Measurements from ENCODE around the gene MRGPRX3. TPM values are rescaled to one million over a fixed set of nuclear protein-coding genes. Genes with fewer than 3 reads are reported as not detected.

MRGPRX3 gene
- total and polyA plus RNA-seq, 2 donors (not counting 3 experiments of a cell fraction or from before 2014, with no cell fraction given): not detected

- Histone ChIP-seq H3K9me1 (replicated peaks; ENCODE audit: control insufficient read depth, extremely low read depth, insufficient read depth, low read length) (no peaks in the 10 kb centered on the region), H3K4me2 (ENCODE audit: insufficient read depth, low read length) (no peak overlapping the region), H4K20me1 (replicated peaks; ENCODE audit: control insufficient read depth, extremely low read depth, insufficient read depth, low read length) (no peaks in the 10 kb centered on the region), H3K36me3 (ENCODE audit: control insufficient read depth in 2 of 2, extremely low read depth in 1 of 2, insufficient read depth in 2 of 2, low read length in 2 of 2) (no peaks in the 10 kb centered on the region), H3K9ac (replicated peaks; ENCODE audit: extremely low read depth, insufficient read depth, low read length) (no peak overlapping the region), H3K4me3 (replicated peaks in 1 of 3; ENCODE audit: insufficient read depth in 1 of 3, low read depth in 1 of 3, low read length in 3 of 3) (no peak overlapping the region), H3K27me3 (ENCODE audit: control insufficient read depth in 2 of 2, insufficient read depth in 2 of 2, low read length in 2 of 2) (peaks cover 3% of the 10 kb centered on the region in 2 experiments), H2AFZ (ENCODE audit: low read depth, low read length) (no peak overlapping the region), H3K4me1 (ENCODE audit: control insufficient read depth, extremely low read depth, insufficient read depth, low read length) (no peaks in the 10 kb centered on the region), H3K9me3 (replicated peaks; ENCODE audit: control insufficient read depth, insufficient read depth, low read length) (no peaks in the 10 kb centered on the region), H3K27ac (ENCODE audit: insufficient read depth, low read depth, low read length) (no peak overlapping the region), H3K79me2 (ENCODE audit: control insufficient read depth, insufficient read depth, low read length) (no peaks in the 10 kb centered on the region)
- FAIRE-seq (no peak), DNase-seq (ENCODE audit: low read depth, low spot score) (no peak)
- no peak for TF ChIP-seq CTCF (IDR thresholded peaks at IDR 0.05; ENCODE audit: extremely low read depth in 1 of 2, insufficient read depth in 1 of 2, low read depth in 1 of 2, low read length in 2 of 2)
- TF ChIP-seq GATA2 (IDR thresholded peaks at IDR 0.05; ENCODE audit: insufficient read depth, insufficient read length, low read depth, low read length): no peak
- no peak for TF ChIP-seq POLR2AphosphoS5 (IDR thresholded peaks at IDR 0.05; ENCODE audit: insufficient read depth, low read depth, low read length)
- TF ChIP-seq JUN (IDR thresholded peaks at IDR 0.05; ENCODE audit: borderline replicate concordance, insufficient read depth, insufficient read length, low read depth): no peak
- no peak for TF ChIP-seq POLR2A (IDR thresholded peaks at IDR 0.05; ENCODE audit: low read depth, low read length)
- no peak for TF ChIP-seq EZH2 (IDR thresholded peaks at IDR 0.05; ENCODE audit: borderline replicate concordance, low read depth, low read length, severe bottlenecking)
- no peak for TF ChIP-seq MYC (IDR thresholded peaks at IDR 0.05; ENCODE audit: low read depth, low read length)
- no TSS peak for BruUV-seq (replicated peaks)
- dilution Hi-C loops (cut with MboI; ENCODE audit: extremely low pct_ligation_motif_present, low sequenced_read_pairs): no loop called here
- ChIA-PET POLR2A (no interaction called here), CTCF (no interaction called here)
- intact Hi-C loops (cut with micrococcal nuclease): no loop called here
Observed at GRCh38 chr11:18173225-18173866, 41.0 kb downstream of the MRGPRX3 start.

Small RNAs within 50 kb of the gene (small RNA-seq; reads per million reads assigned to genes)
- gene HIGD1AP5 (ENCODE audit: insufficient read depth, insufficient read length, low read depth, low replicate concordance): not detected

Other genes with a start within 250 kb of the MRGPRX3 start
- gene SERGEF, start 119.5 kb upstream of the MRGPRX3 start, total RNA-seq: 12.3 and 16.7 TPM in 2 replicates
- gene SERGEF, start 119.5 kb upstream of the MRGPRX3 start, polyA plus RNA-seq: 8.7 and 9.2 TPM in 2 replicates
- 0.07 and 0.42 TPM in 2 replicates for gene TPH1, start 86.3 kb upstream of the MRGPRX3 start, total RNA-seq
- gene TPH1, start 86.3 kb upstream of the MRGPRX3 start, polyA plus RNA-seq: 0.05 and 0.07 TPM in 2 replicates
- 22.1 and 24.2 TPM in 2 replicates for gene SAAL1, start 26.5 kb upstream of the MRGPRX3 start, total RNA-seq
- gene SAAL1, start 26.5 kb upstream of the MRGPRX3 start, polyA plus RNA-seq: 8.0 and 9.5 TPM in 2 replicates
- gene MRGPRX4, start 40.3 kb downstream of the MRGPRX3 start, total RNA-seq: not detected in 2 replicates
- gene MRGPRX4, start 40.3 kb downstream of the MRGPRX3 start, polyA plus RNA-seq: not detected in 2 replicates
- not detected in 2 replicates for gene SAA4, start 104.2 kb downstream of the MRGPRX3 start, total RNA-seq
- not detected in 2 replicates for gene SAA4, start 104.2 kb downstream of the MRGPRX3 start, polyA plus RNA-seq
- not detected in 2 replicates for gene SAA2, start 116.1 kb downstream of the MRGPRX3 start, total RNA-seq
- not detected in 2 replicates for gene SAA2, start 116.1 kb downstream of the MRGPRX3 start, polyA plus RNA-seq
- not detected in 2 replicates for gene SAA1, start 133.7 kb downstream of the MRGPRX3 start, total RNA-seq
- gene SAA1, start 133.7 kb downstream of the MRGPRX3 start, polyA plus RNA-seq: not detected in 2 replicates
- gene HPS5, start 189.6 kb downstream of the MRGPRX3 start, total RNA-seq: 14.1 and 15.6 TPM in 2 replicates
- 3.3 and 4.7 TPM in 2 replicates for gene HPS5, start 189.6 kb downstream of the MRGPRX3 start, polyA plus RNA-seq
- gene GTF2H1, start 190.0 kb downstream of the MRGPRX3 start, total RNA-seq: 44.4 and 47.7 TPM in 2 replicates
- gene GTF2H1, start 190.0 kb downstream of the MRGPRX3 start, polyA plus RNA-seq: 14.2 and 15.7 TPM in 2 replicates

All from endothelial cell of umbilical vein (primary cell).